GM19035 (cell line): ENCODE data around the gene MTFR1L.
"Not testable (repeated sequence)": the region's sequence is repeated elsewhere in the genome, so short reads cannot be mapped to it uniquely, and the experiment has no call there.

ENCODE experiments used
- ATAC-seq: cut with Tn5 transposase; IDR thresholded peaks from one replicate; pipeline ENCODE4 v1.9.1; 2021; ENCODE audit not compliant: unreplicated experiment

The MTFR1L gene

GRCh38 chr1:25825605-25826004 is 5.9 kb downstream of the MTFR1L start:
- no peak for ATAC-seq

GRCh38 chr1:25826571-25826970 is 6.8 kb downstream of the MTFR1L start:
- no peak for ATAC-seq

GRCh38 chr1:25828491-25828890 is 8.7 kb downstream of the MTFR1L start:
- no peak for ATAC-seq

GRCh38 chr1:25829046-25829445 is 9.3 kb downstream of the MTFR1L start:
- ATAC-seq = no peak

GRCh38 chr1:25831569-25832196 is 11.9 kb downstream of the MTFR1L start:
- no peak for ATAC-seq

- ATAC-seq = no peak
Measured at GRCh38 chr1:25832336-25833037, 12.7 kb downstream of the MTFR1L start.

GRCh38 chr1:25833158-25833557 is 13.4 kb downstream of the MTFR1L start:
- ATAC-seq = no peak

GRCh38 chr1:25834894-25835293 is 15.1 kb downstream of the MTFR1L start:
- ATAC-seq = no peak

GRCh38 chr1:25836695-25837094 is 16.9 kb downstream of the MTFR1L start:
- no peak for ATAC-seq

GRCh38 chr1:25837262-25837875 is 17.6 kb downstream of the MTFR1L start:
- ATAC-seq = no peak

GRCh38 chr1:25839808-25840207 is 20.1 kb downstream of the MTFR1L start:
- not testable (repeated sequence) for ATAC-seq

GRCh38 chr1:25843483-25843882 is 23.7 kb downstream of the MTFR1L start:
- ATAC-seq = no peak

- ATAC-seq = no peak
Measured at GRCh38 chr1:25844536-25845337, 25.0 kb downstream of the MTFR1L start.

- no peak for ATAC-seq
Measured at GRCh38 chr1:25845664-25846063, 25.9 kb downstream of the MTFR1L start.

GRCh38 chr1:25847929-25848328 is 28.2 kb downstream of the MTFR1L start:
- no peak for ATAC-seq

- ATAC-seq = no peak
Measured at GRCh38 chr1:25848531-25848930, 28.8 kb downstream of the MTFR1L start.

GRCh38 chr1:25854554-25854953 is 34.8 kb downstream of the MTFR1L start:
- no peak for ATAC-seq

- no peak for ATAC-seq
Measured at GRCh38 chr1:25856856-25857255, 37.1 kb downstream of the MTFR1L start.

- ATAC-seq = no peak
Measured at GRCh38 chr1:25858494-25858893, 38.7 kb downstream of the MTFR1L start.

- ATAC-seq = peak; percentile 92
Measured at GRCh38 chr1:25858906-25859789, 39.4 kb downstream of the MTFR1L start, which contains the start of gene AUNIP. Gene AUNIP (minus strand): TSS chr1:25859457. CDS start chr1:25859357, 100 bp downstream.
